HEK293 (cell line): ENCODE results near the gene SOX12.

ENCODE experiments used
- CTCF ChIA-PET: fragments of 350-600 bp; formaldehyde crosslinking; extraction: SDS; loops from one replicate; lab custom pipeline; 2021; ENCODE audit warnings: antibody characterized with exemption; lab: Yijun Ruan, JAX
- POLR2A ChIA-PET: fragments of 300-600 bp; formaldehyde crosslinking; extraction: SDS; loops from one replicate; lab custom pipeline; 2020; ENCODE audit warnings: antibody characterized with exemption, inconsistent platforms; lab: Yijun Ruan, JAX
- H3K27ac ChIP-seq: fragments of 200-500 bp; sonication (Bioruptor generic); 2 replicates; pipeline ENCODE4 v1.5.1; 2014; ENCODE audit warnings: low read depth, low read length, control low read depth, inconsistent platforms; ENCODE audit errors: extremely low read depth
- H3K36me3 ChIP-seq, 2 experiments: fragments of 200-500 bp in 1 of 2; sonication (Bioruptor generic) in 1 of 2; 1 replicate in 1 of 2; 2 replicates in 1 of 2; pipeline ENCODE4 v1.5.1; 2014 to 2017; ENCODE audit warnings: inconsistent platforms in 2 of 2, low read length in 2 of 2; ENCODE audit not compliant: control insufficient read depth in 2 of 2, insufficient read depth in 1 of 2
- H3K4me1 ChIP-seq: fragments of 200-500 bp; sonication (Bioruptor generic); 2 replicates; pipeline ENCODE4 v1.5.1; 2014; ENCODE audit warnings: mild to moderate bottlenecking, low read length, inconsistent platforms; ENCODE audit not compliant: control insufficient read depth, insufficient read depth
- H3K4me3 ChIP-seq: 2 replicates; pipeline ENCODE4 v1.5.1; 2011; ENCODE audit warnings: low read depth, mild to moderate bottlenecking, control low read depth, low read length, moderate library complexity
- H3K9me3 ChIP-seq: fragments of 200-500 bp; sonication (Bioruptor generic); 2 replicates; pipeline ENCODE4 v1.5.1; 2014; ENCODE audit warnings: low read depth, low read length, inconsistent platforms; ENCODE audit not compliant: control insufficient read depth, insufficient read depth
- ELK4 ChIP-seq: IDR thresholded peaks from 2 replicates; pipeline ENCODE4 v1.6.1; 2011; ENCODE audit warnings: mild to moderate bottlenecking, low read depth, low read length, borderline replicate concordance
- GFI1B ChIP-seq: fragments of 450-650 bp; formaldehyde crosslinking; IDR thresholded peaks from 2 replicates; pipeline ENCODE4 v1.5.1; 2016; ENCODE audit warnings: missing biosample characterization, missing genetic modification characterization
- GLIS2 ChIP-seq: fragments of 450-650 bp; formaldehyde crosslinking; IDR thresholded peaks from 2 replicates; pipeline ENCODE4 v1.5.1; 2016; ENCODE audit warnings: missing biosample characterization, missing genetic modification characterization
- SP7 ChIP-seq: fragments of 450-650 bp; formaldehyde crosslinking; IDR thresholded peaks from 2 replicates; pipeline ENCODE4 v1.5.1; 2016; ENCODE audit warnings: missing biosample characterization, missing genetic modification characterization
- ZIC2 ChIP-seq: fragments of 450-650 bp; formaldehyde crosslinking; IDR thresholded peaks from 2 replicates; pipeline ENCODE4 v1.5.1; 2016; ENCODE audit warnings: missing biosample characterization, missing genetic modification characterization
- ZNF10 ChIP-seq: fragments of 450-650 bp; formaldehyde crosslinking; IDR thresholded peaks from 2 replicates; pipeline ENCODE4 v1.5.1; 2017; ENCODE audit warnings: missing biosample characterization, missing genetic modification characterization
- ZNF112 ChIP-seq: fragments of 450-650 bp; formaldehyde crosslinking; IDR thresholded peaks from 2 replicates; pipeline ENCODE4 v1.5.0; 2017; ENCODE audit warnings: missing biosample characterization, missing genetic modification characterization
- ZNF19 ChIP-seq: fragments of 450-650 bp; formaldehyde crosslinking; IDR thresholded peaks from 2 replicates; pipeline ENCODE4; 2016; ENCODE audit warnings: missing biosample characterization, missing genetic modification characterization, low read depth
- ZNF211 ChIP-seq: fragments of 450-650 bp; formaldehyde crosslinking; IDR thresholded peaks from 2 replicates; pipeline ENCODE4 v1.5.1; 2016; ENCODE audit warnings: low read depth, missing biosample characterization, missing genetic modification characterization
- ZNF248 ChIP-seq: fragments of 450-650 bp; formaldehyde crosslinking; IDR thresholded peaks from 2 replicates; pipeline ENCODE4 v1.5.1; 2017; ENCODE audit warnings: missing biosample characterization, missing genetic modification characterization
- ZNF280D ChIP-seq: fragments of 450-650 bp; formaldehyde crosslinking; IDR thresholded peaks from 2 replicates; pipeline ENCODE4 v1.5.1; 2016; ENCODE audit warnings: missing biosample characterization, missing genetic modification characterization
- ZNF335 ChIP-seq: fragments of 450-650 bp; formaldehyde crosslinking; conservative IDR thresholded peaks from 2 replicates; pipeline ENCODE4 v1.5.1; 2016; ENCODE audit warnings: missing biosample characterization, missing genetic modification characterization
- ZNF354C ChIP-seq: fragments of 450-650 bp; formaldehyde crosslinking; IDR thresholded peaks from 2 replicates; pipeline ENCODE4 v1.5.1; 2016; ENCODE audit warnings: missing biosample characterization, missing genetic modification characterization, low read depth, borderline replicate concordance
- ZNF37A ChIP-seq: fragments of 450-650 bp; IDR thresholded peaks from 2 replicates; pipeline ENCODE4 v1.5.1; 2018; ENCODE audit warnings: missing biosample characterization, missing genetic modification characterization
- ZNF394 ChIP-seq: fragments of 450-650 bp; formaldehyde crosslinking; IDR thresholded peaks from 2 replicates; pipeline ENCODE4 v1.5.1; 2016; ENCODE audit warnings: missing biosample characterization, missing genetic modification characterization, mild to moderate bottlenecking, moderate library complexity, borderline replicate concordance
- ZNF398 ChIP-seq: fragments of 450-650 bp; formaldehyde crosslinking; IDR thresholded peaks from 2 replicates; pipeline ENCODE4 v1.5.1; 2017; ENCODE audit warnings: missing biosample characterization, missing genetic modification characterization
- ZNF473 ChIP-seq: fragments of 450-650 bp; formaldehyde crosslinking; IDR thresholded peaks from 2 replicates; pipeline ENCODE4 v1.5.1; 2017; ENCODE audit warnings: missing biosample characterization, missing genetic modification characterization
- ZNF501 ChIP-seq: fragments of 450-650 bp; formaldehyde crosslinking; IDR thresholded peaks from 2 replicates; pipeline ENCODE4 v1.5.1; 2016; ENCODE audit warnings: missing biosample characterization, missing genetic modification characterization
- ZNF521 ChIP-seq: fragments of 450-650 bp; formaldehyde crosslinking; IDR thresholded peaks from 2 replicates; pipeline ENCODE4 v1.5.1; 2017; ENCODE audit warnings: missing biosample characterization, mild to moderate bottlenecking, missing genetic modification characterization
- ZNF555 ChIP-seq: fragments of 450-650 bp; formaldehyde crosslinking; conservative IDR thresholded peaks from 2 replicates; pipeline ENCODE4 v1.5.1; 2017; ENCODE audit warnings: missing biosample characterization, mild to moderate bottlenecking, missing genetic modification characterization, inconsistent platforms
- ZNF621 ChIP-seq: fragments of 450-650 bp; formaldehyde crosslinking; IDR thresholded peaks from 2 replicates; pipeline ENCODE4 v1.5.1; 2017; ENCODE audit warnings: missing biosample characterization, missing genetic modification characterization

SOX12 gene

GRCh38 chr20:367486-367887 is 42.1 kb downstream of the SOX12 start:
- Histone ChIP-seq H3K27ac (no peak overlapping the region), H3K4me1 (no peaks in the 10 kb centered on the region; the same call in 1 of the 2 replicates)
- CTCF ChIA-PET = interaction anchor here (1.1 to 2.9 kb wide), 3 partner anchors 14 to 111 kb away, joined by 3 to 12 read pairs (median 3); no protein-coding TSS in a partner anchor

GRCh38 chr20:368915-369314 is 43.6 kb downstream of the SOX12 start:
- ChIA-PET POLR2A (interaction anchor here (1.2 kb wide), 1 partner anchor 12 kb away, joined by 4 read pairs; the partner anchor contains the start of gene TRIB3), CTCF (interaction anchor here (0.9 to 1.0 kb wide), 2 partner anchors 15 to 63 kb away, joined by 3 to 4 read pairs; no protein-coding TSS in a partner anchor)
- TF ChIP-seq ZNF280D (tag by site-specific recombination) (no peak), ZNF10 (no peak), GLIS2 (tag by site-specific recombination) (no peak)

More at GRCh38 chr20:367486-367887, 42.1 kb downstream of the SOX12 start:
- no peak for TF ChIP-seq ZNF211 (tag by site-specific recombination)
- TF ChIP-seq ZNF354C (tag by site-specific recombination) = no peak
- no peak for TF ChIP-seq ZNF394 (tag by site-specific recombination)
- TF ChIP-seq ZNF521 (tag by site-specific recombination) = no peak
- TF ChIP-seq ZNF19 (tag by site-specific recombination) = no peak
- no peak for TF ChIP-seq ZNF112 (tag by site-specific recombination)
- TF ChIP-seq ELK4 = no peak
- TF ChIP-seq ZNF398 = no peak
- TF ChIP-seq SP7 (tag by site-specific recombination) = no peak
- TF ChIP-seq ZNF248 (tag by site-specific recombination) = no peak
- TF ChIP-seq ZIC2 (tag by site-specific recombination) = no peak
- TF ChIP-seq ZNF335 = no peak
- no peak for TF ChIP-seq ZNF555 (tag by site-specific recombination)
- no peak for TF ChIP-seq ZNF37A (tag by site-specific recombination)
- TF ChIP-seq GFI1B (tag by site-specific recombination) = no peak
- no peak for TF ChIP-seq ZNF621 (tag by site-specific recombination)
- TF ChIP-seq ZNF473 = no peak
- no peak for TF ChIP-seq ZNF501 (tag by site-specific recombination)
- no peaks in the 10 kb centered on the region for H3K9me3 ChIP-seq
- no peaks in the 10 kb centered on the region for H3K36me3 ChIP-seq
- POLR2A ChIA-PET = no interaction called here
- no peak overlapping the region for H3K4me3 ChIP-seq

More at GRCh38 chr20:368915-369314, 43.6 kb downstream of the SOX12 start:
- Histone ChIP-seq H3K27ac (no peak overlapping the region), H3K4me3 (no peak overlapping the region), H3K36me3 (no peaks in the 10 kb centered on the region), H3K9me3 (no peaks in the 10 kb centered on the region), H3K4me1 (no peaks in the 10 kb centered on the region)
